Renal cortex interstitium (tissue), 15 donors: ENCODE measurements around the gene ARR3. TPM values are rescaled to one million over a fixed set of nuclear protein-coding genes. Genes with fewer than 3 reads are reported as not detected.
"Not testable (repeated sequence)": the region's sequence is repeated elsewhere in the genome, so short reads cannot be mapped to it uniquely, and the experiment has no call there.

Source experiments
- DNase-seq, 11 donors: peaks; one replicate each; pipeline ENCODE4 v3.0.0-alpha.2; 2013; ENCODE audit warnings: low read depth in 9 of 11, low spot score in 4 of 11; ENCODE audit errors: extremely low read depth in 1 of 11
- long read RNA-seq, 16 experiments: transcript quantifications; one replicate each; lab custom pipeline, GENCODE V29; 2026
- polyA plus RNA-seq, 3 donors: library from polyadenylated mRNA; unstranded; fragments of 120-200 nt; gene quantifications; one replicate each; pipeline ENCODE4 v1.2.1, GENCODE V29; 2013; ENCODE audit not compliant: insufficient read length in 3 of 3

ARR3 gene
- polyA plus RNA-seq = 1 to 10 TPM in 1 of 3 donors, under 1 TPM in 2; 0.45 to 1.0 (median 0.79) TPM
- long read RNA-seq, donor 1 = 0 reads
- long read RNA-seq, donor 2, partial matches to known transcripts = 36 of 67 reads
- long read RNA-seq, donor 2, other reads (novel, unspliced or antisense) = 31 of 67 reads
- long read RNA-seq, donor 3 = 0 reads
- long read RNA-seq, donor 4 = 0 reads
- long read RNA-seq, donor 5 = 0 reads
- long read RNA-seq, donor 6 = 0 reads
- long read RNA-seq, donor 7, partial matches to known transcripts = 26 of 74 reads
- long read RNA-seq, donor 7, other reads (novel, unspliced or antisense) = 48 of 74 reads
- long read RNA-seq, donor 8, partial matches to known transcripts = 94 of 104 reads
- long read RNA-seq, donor 8, other reads (novel, unspliced or antisense) = 10 of 104 reads
- long read RNA-seq, donor 9 = 0 reads
- long read RNA-seq, donor 10 = 0 reads
- long read RNA-seq, donor 11 = 0 reads
- long read RNA-seq, donor 12, partial matches to known transcripts = 39 of 44 reads
- long read RNA-seq, donor 12, other reads (novel, unspliced or antisense) = 5 of 44 reads
- long read RNA-seq, donor 13, partial matches to known transcripts = 31 of 83 reads
- long read RNA-seq, donor 13, other reads (novel, unspliced or antisense) = 52 of 83 reads
- long read RNA-seq, donor 14 = 0 reads
- long read RNA-seq, donor 15 = 0 reads
- long read RNA-seq, donor 16, partial matches to known transcripts = 219 of 227 reads
- long read RNA-seq, donor 16, other reads (novel, unspliced or antisense) = 8 of 227 reads

GRCh38 chrX:70268034-70268433, at the start of gene ARR3:
ARR3 (plus strand) TSS chrX:70268334; CDS start chrX:70269386, 1,052 bp downstream.
- DNase-seq = no peak

- DNase-seq = no peak
Measured at GRCh38 chrX:70219938-70220764, 48.0 kb upstream of the ARR3 start.

GRCh38 chrX:70226048-70226447, 42.1 kb upstream of the ARR3 start:
- no peak for DNase-seq

GRCh38 chrX:70226687-70227086, 41.4 kb upstream of the ARR3 start:
- no peak for DNase-seq

DNA sequence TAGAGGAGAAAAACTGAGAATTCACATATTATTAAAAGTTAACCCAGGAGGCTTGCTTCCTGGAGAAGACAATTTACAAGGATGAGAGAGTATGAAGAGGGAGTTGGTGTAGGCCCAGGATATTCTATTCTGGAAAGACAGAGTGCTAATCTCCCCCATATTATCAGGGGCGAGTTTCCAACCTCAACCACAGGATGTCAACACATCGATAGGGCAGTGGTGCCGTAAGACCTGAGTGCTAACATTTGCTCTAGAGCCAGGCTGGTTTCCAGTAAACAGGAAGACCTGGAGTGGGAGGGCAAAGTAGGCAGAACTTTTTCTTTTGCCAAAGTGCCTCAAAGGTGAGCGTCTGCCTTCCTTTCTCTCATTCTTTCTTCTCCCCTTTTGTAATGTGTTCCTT, 36.5 kb upstream of the ARR3 start:
- DNase-seq = no peak

- no peak for DNase-seq
Measured at GRCh38 chrX:70234355-70234754, 33.8 kb upstream of the ARR3 start, which contains the start of gene AWAT1. AWAT1 (plus strand) TSS chrX:70234655; CDS start chrX:70234696, 41 bp downstream.

DNA sequence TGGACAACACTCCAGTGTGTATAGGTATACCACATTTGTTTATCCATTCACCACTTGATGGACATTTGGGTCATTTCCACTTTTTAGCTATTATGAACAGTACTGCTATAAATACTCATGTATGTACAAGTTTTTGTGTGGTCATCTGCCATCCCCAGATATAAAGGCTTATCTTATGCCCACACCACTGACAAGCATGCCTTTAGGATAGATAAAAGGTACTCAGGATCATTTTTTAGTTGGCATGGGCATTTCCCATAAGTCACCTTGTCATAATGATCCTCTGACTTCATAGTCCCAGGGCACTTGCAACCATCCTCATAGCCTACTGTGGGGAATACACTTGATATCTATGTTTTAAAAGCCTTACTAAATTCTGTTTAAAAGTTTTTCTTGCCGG, 27.4 kb upstream of the ARR3 start:
- no peak for DNase-seq

GRCh38 chrX:70241501-70241900, 26.6 kb upstream of the ARR3 start:
- DNase-seq = no peak

GRCh38 chrX:70243601-70244000, 24.5 kb upstream of the ARR3 start:
- not testable (repeated sequence) for DNase-seq

DNA sequence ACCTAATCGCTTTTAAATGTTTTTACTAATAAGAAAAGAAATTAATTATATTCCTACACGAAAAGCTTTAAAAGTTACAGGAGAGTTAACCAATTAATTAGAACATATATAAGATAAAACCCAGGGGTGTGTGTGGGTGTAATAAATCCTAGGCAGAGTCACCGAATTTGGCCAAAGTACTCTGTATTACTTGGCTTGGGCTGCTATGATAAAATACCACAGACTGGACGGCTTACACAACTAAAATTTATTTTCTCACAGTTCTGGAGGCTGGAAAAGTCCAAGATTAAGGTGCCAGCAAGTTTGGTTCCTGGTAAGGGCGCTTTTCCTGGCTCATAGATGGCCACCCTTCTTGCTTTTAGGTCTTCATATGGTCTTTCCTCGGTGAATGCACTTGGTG, 23.3 kb upstream of the ARR3 start:
- DNase-seq = no peak

- no peak for DNase-seq
Measured at GRCh38 chrX:70247252-70247651, 20.9 kb upstream of the ARR3 start.

- DNase-seq = no peak
Measured at GRCh38 chrX:70252491-70252890, 15.6 kb upstream of the ARR3 start.

DNA sequence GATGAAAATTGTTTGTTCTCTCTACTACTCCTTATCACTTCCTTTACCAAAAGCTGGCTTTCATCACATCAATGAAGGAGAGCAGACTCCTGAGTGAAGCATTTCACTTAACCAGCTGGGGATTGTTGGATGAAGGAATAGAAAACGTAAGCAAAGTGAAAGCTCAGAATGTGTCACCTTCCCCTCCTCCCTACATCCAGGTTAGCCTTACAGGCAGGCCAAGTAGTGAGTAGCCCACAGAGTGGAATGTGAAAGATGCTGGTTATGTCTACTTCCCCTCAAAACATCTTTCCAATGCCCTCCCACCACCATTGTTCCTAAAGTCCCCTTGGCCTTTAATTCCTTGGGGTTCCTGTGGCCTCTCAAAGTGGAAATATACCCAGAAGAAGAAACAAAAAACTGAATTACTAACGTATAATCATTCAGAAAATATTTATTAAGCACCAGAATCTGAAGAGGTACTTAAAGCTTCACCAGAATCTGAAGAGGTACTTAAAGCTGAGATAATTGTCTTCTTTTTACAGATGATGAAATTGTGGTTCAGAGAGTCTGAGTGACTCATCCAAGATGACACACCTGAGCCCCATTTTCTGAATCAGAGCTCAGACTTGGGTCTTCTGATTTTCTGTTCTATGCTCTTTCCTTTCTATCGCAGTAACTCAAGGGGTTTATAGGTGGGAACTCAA, 14.6 kb upstream of the ARR3 start:
- DNase-seq = no peak

DNA sequence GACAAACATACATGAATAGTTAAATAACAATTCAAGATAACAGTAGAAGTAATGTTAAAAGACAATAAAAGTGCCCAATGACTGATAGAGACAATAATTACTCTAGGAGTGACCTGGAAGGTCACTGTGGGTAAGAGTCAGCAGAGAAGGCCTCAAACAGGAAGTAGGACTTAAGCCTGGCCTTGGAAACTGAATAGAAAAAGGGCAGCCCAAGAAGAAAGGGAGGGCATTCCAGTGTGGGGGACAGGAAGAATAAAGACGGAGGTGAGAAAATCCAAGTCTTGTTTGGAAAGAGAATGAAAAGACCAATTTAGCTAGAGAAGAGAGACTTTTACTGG, 14.1 kb upstream of the ARR3 start:
- no peak for DNase-seq

- no peak for DNase-seq
Measured at GRCh38 chrX:70254909-70255308, 13.2 kb upstream of the ARR3 start.

GRCh38 chrX:70255452-70255851, 12.7 kb upstream of the ARR3 start:
- DNase-seq = no peak

- DNase-seq = no peak
Measured at GRCh38 chrX:70257423-70258288, 10.5 kb upstream of the ARR3 start.

DNA sequence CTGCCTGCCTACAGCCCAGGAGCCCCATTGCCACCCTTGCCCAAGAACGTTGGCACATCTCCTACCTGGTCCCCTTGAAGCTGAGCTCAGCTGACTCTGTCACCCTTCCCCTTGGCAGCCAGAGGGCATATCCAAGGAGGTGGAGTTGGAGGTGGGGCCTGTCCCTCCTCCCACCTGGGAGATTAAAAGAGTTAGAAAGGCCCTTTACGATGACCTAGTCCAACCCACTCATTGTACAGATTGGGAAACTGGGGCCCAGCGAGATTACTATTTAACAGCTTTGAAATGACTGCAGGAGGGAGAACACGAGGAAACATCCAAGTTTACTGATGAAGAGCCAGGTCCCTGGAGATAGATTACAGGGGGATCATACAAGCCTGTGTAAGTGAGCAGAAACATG, 8.0 kb upstream of the ARR3 start, which contains the start of gene P2RY4:
TSS of gene P2RY4 (minus strand) at position 101 of the 400 bp plus-strand sequence. CDS start 580 bp downstream, outside the sequence.
- no peak for DNase-seq
